Adrenal gland (tissue), 5 donors: Measurements from ENCODE around the gene MRPL38.

Experiments used
- CTCF ChIP-seq, 6 experiments: fragments of 450-650 bp in 4 of 6; fragments of 200-600 bp in 2 of 6; sonication (generic) in 1 of 6; IDR thresholded peaks; 1 replicate in 5 of 6; 2 replicates in 1 of 6; pipeline versions ENCODE4 v1.5.1 to v1.8.0; 2016 to 2021; ENCODE audit warnings: antibody characterized with exemption in 6 of 6, mild to moderate bottlenecking in 2 of 6, moderate library complexity in 1 of 6
- POLR2A ChIP-seq, 2 donors: fragments of 450-650 bp; IDR thresholded peaks; one replicate each; pipeline ENCODE4 v1.6.1; 2017; ENCODE audit warnings: antibody characterized with exemption in 2 of 2, mild to moderate bottlenecking in 2 of 2, moderate library complexity in 1 of 2
- donor health status: DM: no; HTN: no; CAD: no.

- TF ChIP-seq POLR2A (IDR thresholded peaks at IDR 0.05), result no peak
- peak in 4 of 6 experiments; percentile 38 to 70 (median 48) for TF ChIP-seq CTCF (IDR thresholded peaks at IDR 0.05)
Observed at GRCh38 chr17:75877752-75878173, 26.9 kb downstream of the MRPL38 start.
